D341Med (cell line): ENCODE measurements around the gene IBTK.
"Not testable (repeated sequence)": the region's sequence is repeated elsewhere in the genome, so short reads cannot be mapped to it uniquely, and the experiment has no call there.

ENCODE experiments used
- DNase-seq: peaks from one replicate; pipeline ENCODE4 v3.0.0; 2012; ENCODE audit warnings: low spot score

The IBTK gene

DNA sequence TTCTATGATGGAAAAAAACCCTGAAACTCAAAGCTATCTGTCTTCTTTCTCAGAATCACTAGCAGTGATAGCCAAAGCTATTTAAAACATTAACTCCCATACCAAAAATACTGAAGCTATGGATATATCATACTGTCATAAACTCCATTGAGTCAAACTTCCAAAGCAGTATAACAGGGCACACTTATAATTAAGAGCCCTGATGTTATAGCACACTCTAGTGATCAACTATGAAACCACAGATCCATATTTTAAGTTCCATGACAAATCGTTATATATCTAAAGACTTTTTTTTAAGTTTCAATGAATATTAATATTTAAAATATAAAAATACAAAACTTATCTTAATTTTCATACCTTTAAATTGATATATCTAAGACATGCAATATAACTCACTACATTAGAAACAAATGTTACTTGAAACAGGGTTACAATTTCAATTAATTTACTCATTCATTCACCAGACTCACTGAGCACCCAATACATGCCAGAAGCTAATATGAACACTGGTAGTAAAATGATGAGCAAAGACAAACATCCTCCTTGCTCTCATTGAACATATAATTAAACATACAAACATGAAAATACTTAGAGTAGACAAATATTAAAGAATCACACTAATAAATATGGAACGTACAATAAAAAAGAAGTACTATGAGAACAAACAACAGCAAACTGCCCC, 69.3 kb downstream of the IBTK start:
- no peak for DNase-seq

DNA sequence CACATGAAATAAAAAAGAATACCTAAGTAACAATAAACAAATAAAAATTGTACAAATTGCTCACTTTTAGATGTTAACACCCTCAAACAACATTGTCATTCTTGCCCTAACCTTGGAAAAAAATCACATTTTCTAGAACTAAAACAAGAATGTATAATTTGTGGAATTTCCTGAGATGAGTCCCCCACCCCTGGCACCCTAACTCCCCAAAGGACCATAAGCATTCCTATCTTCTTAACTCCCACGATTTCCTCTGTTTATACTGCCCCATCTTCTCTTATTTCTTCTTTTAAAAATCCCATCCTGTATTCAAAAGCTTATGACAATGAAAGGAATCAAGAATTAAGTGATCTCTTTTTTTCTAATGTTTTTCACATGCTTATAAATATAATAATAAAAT, 70.9 kb downstream of the IBTK start:
- no peak for DNase-seq

DNA sequence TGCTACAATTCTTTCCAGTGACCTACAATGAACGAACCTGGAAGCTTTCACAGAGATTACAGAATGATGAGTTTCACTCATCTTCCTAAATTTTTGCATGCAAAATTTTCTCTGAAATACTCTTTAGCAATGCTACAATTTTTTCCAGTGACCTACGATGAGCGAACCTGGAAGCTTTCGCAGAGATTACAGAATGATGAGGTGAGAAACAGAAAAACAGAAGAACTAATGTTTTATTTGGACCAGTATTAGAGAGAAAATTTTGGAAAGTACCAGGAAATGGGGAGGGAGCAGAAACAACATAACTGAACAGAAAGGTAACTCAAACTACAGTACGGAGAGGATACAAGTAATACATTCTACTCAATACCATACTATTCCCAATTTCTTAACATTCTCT, 75.0 kb downstream of the IBTK start:
- no peak for DNase-seq

DNA sequence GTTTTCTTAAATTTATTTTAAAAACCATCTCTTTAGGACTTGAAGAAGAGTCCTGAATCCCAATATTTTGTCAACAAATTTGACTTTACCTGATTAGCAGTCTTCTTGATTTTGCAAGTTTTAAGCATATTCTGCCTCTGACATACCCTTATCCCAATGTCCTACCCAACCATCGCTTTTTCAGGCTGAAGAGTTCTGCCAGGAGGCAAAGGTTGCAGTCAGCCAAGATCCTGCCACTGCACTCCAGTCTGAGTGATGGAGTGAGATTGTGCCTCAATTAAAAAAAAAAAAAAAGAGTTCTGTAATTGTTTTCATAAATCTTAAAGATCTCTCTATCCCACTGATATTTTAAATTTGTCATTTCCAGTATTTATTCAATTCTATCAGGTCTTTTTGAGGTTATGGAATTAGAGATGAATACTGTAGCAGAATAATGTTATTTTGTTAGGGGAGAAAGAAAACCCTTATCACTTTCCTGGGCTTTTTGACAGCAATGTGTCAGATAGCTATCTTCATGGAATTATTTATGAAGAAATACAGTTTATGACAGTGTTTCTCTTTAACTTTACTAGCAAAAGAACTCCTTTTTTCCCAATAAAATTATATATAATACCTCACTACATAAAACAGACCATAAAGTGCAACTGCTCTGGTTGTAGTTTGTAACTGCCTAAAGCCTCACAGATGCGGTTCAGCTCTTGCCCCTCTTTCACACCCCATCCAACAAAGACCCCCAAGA, 78.2 kb downstream of the IBTK start:
- no peak for DNase-seq

DNA sequence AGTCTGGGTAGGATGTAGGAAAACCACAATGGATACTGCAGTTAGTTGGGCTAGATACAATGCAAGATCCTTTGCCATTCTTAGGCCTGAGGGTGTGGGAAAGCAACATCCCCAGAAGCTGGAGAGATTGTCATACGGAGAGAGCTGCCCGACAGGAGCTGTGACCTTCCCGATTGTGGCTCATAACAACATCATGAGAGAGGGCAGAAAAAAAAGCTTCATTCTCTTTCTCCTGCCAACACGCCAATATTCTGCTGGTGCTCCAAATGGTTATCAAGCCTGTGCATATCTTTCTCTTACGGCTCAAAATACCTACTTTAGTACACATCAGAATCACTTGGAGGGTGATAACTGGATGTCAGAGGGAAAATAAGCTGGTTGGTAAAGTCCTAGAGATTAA, 81.1 kb downstream of the IBTK start:
- no peak for DNase-seq

DNA sequence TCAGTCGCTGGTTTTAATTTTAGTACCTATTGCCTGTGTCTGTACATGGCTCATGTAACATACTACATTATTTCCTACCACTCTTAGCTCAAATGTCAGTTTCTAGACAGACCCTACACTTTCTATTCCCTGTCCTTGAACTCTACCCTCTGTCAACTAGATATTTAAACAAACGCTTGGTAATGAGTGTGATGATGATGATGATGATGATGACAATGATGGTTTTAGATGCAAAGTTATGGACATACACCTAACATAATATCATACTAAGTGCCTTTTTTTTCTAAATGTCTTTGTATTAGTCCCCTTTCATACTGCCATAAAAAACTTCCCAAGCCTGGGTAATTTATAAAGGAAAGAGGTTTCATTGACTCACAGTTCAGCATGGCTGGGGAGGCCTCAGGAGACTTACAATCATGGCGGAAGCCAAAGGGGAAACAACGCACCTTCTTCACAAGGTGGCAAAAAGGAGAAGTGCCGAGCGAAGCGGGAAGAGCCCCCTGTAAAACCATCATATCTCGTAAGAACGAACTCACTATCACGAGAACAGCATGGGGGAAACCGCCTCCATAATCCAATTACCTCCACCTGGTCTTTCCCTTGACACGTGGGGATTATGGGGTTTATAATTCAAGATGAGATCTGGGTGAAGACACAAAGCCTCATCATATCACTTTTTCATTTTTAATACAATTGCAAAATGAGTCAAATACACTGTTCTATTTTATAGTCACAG, 87.1 kb downstream of the IBTK start:
- no peak for DNase-seq

DNA sequence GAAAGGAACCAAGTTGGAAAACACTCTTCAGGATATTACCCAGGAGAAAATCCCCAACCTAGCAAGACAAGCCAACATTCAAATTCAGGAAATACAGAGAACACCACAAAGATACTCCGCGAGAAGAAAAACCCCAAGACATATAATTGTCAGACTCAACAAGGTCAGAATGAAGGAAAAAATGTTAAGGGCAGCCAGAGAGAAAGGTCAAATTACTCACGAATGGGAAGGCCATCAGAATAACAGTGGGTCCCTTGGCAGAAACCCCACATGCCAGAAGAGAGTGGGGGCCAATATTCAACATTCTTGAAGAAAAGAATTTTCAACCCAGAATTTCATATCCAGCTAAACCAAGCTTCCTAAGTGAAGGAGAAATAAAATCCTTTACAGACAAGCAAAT, 94.8 kb downstream of the IBTK start:
- not testable (repeated sequence) for DNase-seq

DNA sequence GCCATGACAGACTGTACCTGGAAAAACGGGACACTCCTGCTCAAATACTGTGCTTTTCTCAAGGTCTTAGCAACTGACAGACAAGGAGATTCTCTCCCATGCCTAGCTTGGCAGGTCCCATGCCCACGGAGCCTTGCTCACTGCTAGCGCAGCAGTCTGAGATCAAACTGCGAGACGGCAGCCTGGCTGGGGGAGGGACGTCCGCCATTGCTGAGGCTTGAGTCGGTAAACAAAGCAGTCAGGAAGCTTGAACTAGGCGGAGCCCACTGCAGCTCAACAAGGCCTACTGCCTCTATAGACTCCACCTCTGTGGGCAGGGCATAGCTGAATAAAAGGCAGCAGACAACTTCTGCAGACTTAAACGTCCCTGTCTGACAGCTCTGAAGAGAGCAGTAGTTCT, 96.4 kb downstream of the IBTK start:
- DNase-seq: not testable (repeated sequence)

DNA sequence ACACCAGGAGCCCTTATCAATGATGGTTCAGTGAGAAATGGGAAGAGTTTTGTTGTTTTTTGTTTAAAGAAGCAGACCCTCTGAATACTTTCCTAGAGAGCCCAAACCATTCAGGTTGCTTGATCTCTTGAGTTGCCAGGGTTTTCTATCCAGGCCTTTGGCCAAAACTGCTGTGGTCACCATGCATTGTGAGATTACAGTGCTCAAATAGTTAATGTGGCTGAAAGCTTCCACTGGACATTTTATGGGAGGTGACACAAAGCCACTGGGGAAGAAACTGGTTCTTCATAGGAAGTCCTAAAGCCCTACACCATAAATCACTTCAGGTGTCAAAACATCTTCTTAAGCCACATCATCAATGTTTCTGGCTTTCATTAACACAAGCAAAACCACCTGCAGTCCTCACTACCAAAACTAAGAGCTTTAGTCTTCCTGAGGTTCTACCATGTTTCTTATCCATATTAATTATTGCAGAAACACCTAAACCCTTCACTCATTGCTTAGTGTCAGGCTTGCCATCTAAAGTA, 101.6 kb downstream of the IBTK start:
- no peak for DNase-seq

DNA sequence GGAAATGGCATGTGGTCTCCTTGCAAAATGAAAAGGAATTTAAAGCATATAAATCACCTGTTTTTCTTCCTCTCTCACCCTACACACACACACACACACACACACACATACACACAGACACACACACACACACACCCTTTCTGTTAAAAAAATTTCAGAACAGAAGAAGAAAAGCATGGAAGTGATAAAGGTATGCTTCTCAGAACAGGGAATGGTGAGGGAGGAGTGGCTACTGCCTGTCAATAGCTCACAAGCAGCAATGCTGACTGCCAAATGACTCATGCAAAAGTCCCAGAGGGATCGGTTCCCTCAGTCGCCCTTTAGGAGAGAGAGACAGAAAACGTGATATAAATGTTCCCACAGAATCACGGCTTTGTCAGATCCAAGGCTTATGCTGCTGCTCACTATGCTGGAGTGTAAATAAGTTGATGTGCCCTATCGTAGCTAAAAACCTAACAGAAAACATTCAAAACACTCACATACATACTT, 102.6 kb downstream of the IBTK start:
- no peak for DNase-seq

DNA sequence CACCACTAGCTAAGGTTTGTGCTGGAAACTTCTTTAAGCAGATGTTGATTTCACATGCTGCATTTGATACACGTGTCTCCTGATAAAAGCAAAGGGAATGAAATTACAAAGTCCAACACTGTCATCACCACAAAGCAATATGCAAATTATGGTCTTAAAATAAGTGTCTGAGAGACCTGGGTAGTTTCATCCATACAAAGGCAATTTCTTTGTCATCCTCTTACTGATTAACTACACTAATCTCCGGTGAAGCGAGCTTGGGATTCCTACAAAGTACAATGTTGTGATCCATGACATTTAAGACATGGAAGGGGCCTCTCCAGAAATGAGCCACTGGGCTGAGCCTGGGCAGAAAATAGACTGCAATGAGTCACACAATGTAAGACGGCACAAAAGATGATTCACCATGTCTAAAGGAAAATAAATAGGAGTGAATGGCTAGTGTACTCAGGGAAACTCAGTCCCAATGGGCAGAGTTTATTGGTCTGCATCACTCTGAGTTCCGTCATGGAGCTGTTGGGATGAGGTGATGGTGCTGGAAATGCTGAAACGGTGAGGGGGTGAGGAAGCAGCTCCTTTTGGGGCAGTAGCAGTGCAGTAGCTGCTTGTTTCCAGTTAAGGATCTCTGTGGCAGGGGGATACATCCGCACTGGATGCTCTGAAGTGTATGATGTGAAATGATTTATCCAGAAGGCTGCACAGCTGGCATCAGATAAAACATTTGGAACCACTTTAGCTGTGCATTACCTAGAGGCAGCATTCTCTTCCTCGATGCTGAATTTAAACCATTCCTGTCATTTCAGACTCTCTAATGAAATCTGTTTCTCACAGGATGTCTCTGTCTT, 103.3 kb downstream of the IBTK start:
- DNase-seq: no peak

DNA sequence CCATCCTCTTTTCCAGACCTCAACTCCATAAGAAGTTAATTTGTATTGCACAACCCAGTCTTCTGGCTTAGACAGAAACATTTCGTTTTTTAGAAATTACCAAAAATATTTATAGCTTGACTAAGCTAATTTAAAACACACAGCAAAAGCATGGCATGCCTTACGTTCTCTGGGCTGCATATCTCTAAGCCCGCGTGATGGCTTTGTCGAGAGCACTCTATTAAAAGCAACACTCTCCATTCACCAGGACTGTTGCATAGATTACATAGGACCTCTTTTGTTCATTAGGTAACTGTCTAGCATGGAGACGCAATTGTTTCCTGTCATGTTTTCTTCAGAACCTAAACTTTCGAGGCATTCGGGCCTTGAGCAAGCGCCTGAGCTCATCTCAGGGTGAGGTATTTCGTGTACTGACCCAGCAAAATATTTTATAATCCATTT, 104.5 kb downstream of the IBTK start:
- DNase-seq: no peak

DNA sequence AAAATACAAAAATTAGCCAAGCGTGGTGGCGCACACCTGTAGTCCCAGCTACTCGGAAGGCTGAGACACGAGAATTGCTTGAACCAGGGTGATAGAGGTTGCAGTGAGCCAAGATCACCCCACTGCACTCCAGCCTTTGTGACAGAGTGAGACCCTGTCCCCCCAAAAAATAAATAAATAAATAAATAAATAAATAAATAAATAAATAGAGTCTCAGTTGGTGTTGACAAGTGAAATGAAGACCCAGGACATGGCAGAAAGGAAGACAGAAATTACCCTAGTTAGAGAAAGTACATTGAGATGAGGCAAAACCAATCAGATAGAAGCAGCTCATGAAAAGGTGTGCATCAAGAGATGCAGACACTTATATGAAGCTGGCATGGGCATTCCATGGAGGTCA, 105.0 kb downstream of the IBTK start:
- no peak for DNase-seq

DNA sequence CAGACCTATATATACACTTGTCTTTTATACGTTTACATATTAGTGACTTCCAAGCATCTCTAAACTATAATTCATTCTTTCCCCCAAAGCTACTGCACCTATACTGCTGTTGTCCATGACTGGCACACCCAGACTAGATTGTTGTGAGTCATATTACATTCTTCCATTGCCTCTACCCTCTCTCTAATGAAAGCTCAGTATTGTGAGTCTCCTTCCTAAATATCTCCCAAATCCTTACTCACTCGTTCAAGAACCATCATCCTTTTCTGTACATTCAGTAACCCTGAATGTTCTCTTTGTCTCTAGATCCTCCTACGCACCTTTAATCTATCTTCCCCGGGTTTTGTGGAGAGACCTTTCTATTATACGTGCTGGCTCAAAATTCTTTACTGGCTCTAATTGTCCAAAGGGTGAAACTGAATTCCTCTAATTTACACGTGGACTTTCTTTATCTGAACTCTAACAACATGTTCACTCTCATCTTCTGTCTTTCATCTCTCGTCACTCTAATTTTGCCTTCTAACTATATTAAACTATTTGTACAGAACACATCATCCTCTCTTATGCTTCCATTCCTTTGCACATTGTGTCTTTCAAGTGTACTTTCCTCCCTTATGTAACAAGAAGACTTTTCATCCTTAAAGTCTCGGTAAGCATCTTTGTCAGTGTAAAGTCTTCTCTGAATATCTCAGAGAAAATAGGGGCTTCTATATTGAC, 109.3 kb downstream of the IBTK start:
- no peak for DNase-seq

DNA sequence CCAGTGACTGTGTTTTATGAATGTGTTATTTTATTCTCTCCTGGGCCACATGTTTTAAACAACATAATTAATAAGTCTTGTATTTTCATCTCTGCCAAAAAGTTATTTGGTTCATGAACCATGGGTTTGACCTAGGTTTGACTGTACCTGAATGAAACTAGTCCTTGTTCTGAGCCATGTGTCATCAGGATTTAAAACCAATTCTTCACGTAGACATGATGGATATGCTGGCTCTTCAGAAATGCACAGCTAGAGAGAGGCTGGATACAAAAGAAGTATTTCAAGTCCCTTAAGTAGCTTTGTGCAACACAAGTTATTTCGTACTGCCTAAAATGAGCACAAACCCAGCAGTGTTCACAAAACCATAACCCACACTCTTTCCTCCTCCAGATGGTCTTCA, 116.1 kb downstream of the IBTK start:
- no peak for DNase-seq

DNA sequence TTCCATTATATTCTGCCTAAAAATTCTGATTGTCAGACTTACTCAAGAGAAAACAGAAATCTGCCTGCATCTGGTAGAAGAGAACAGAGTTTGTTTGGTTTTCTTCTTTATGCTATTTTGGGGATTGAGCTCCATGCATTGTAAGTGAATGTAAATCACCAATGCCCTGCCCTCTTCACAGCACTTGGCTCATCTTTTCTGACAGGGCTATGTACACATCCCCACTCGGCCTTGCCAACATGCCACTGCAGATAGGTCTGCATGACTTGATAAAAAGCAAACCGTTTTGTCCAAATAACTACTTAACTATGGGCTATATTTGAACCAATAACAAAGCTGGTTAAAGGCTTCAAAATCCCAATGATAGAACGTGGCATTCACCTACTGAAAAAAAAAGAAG, 117.7 kb downstream of the IBTK start:
- no peak for DNase-seq

DNA sequence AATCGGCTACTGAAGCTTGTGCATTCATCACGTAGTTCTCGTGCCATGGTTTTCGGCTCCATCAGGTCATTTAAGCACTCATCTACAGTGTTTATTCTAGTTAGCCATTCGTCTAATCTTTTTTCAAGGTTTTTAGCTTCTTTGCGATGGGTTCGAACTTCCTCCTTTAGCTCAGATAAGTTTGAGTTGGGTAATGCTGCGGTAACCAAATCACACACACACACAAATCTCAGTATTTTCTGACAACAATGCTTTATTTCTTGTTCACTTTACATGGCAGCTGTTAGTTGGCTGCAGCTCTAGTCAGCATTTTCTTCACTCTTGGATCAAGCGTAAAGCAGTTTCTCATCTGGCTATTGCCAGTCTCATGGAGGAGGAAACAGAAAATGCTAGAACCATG, 118.6 kb downstream of the IBTK start:
- not testable (repeated sequence) for DNase-seq

DNA sequence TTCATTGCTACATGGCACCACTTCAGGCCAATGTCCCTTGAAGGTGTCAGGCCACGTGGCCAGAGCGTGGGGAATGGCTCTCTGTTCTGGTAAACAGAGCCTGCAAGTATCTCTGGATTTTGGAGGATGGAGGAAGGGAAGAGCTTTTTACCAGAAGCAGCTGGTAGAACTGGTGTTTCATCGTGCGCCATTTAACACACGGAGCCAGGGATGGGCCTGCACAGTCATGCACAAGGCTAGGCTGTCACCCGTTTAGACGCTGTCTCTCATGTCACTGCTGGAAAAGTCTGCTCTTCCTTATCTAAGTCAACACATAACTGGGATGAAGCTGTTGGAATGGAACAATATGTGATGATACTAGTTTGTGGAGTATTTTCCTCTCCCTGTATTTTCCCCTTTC, 123.9 kb downstream of the IBTK start:
- no peak for DNase-seq
